Left ventricle myocardium inferior (tissue), 1 donor: Measurements from ENCODE around the gene FBLN5. TPM values are rescaled to one million over a fixed set of nuclear protein-coding genes. Genes with fewer than 3 reads are reported as not detected.
A peak's percentile ranks its signal among the peaks of the same experiment; 100 is the strongest.

ENCODE experiments used
- DNase-seq: peaks from one replicate; pipeline ENCODE4 v3.0.0-alpha.2; 2020
- H3K27ac ChIP-seq: fragments of 200-600 bp; replicated peaks from 2 replicates; pipeline ENCODE4 v1.8.0; 2021
- H3K27me3 ChIP-seq: fragments of 200-600 bp; 2 replicates; pipeline ENCODE4 v1.8.0; 2021; ENCODE audit warnings: low read depth
- H3K36me3 ChIP-seq: fragments of 200-600 bp; 2 replicates; pipeline ENCODE4 v1.8.0; 2021
- H3K4me1 ChIP-seq: fragments of 200-600 bp; 2 replicates; pipeline ENCODE4 v1.8.0; 2021
- H3K4me3 ChIP-seq: fragments of 200-600 bp; 2 replicates; pipeline ENCODE4 v1.8.0; 2021; ENCODE audit warnings: mild to moderate bottlenecking, moderate library complexity
- H3K9me3 ChIP-seq: fragments of 200-600 bp; replicated peaks from 2 replicates; pipeline ENCODE4 v1.8.0; 2021
- intact Hi-C: fragments of 100-400 bp; cut with micrococcal nuclease; formaldehyde crosslinking; loops from one replicate; pipeline ENCODE4 v1.11.0; 2022
- total RNA-seq: library from RNA; stranded (reverse); fragmentation: NEBNext Ultra II Directional; extraction: Animal tissue kit (Norgen Biotek cat#: 25700); gene quantifications from one replicate; pipeline ENCODE4 v1.2.1, GENCODE V29; 2021
- TF ChIP-seq, protein P1 (sequence below): fragments of 200-600 bp; IDR thresholded peaks from 2 replicates; pipeline ENCODE4 v1.8.0; 2021; ENCODE audit warnings: antibody characterized with exemption, mild to moderate bottlenecking, borderline replicate concordance
- donor health status: DM: no; HTN: yes; CAD: no; lungs with severe emphysema.

FBLN5 gene
- total RNA-seq, 1 donor from 2014 or later, result 62.5 TPM

DNA sequence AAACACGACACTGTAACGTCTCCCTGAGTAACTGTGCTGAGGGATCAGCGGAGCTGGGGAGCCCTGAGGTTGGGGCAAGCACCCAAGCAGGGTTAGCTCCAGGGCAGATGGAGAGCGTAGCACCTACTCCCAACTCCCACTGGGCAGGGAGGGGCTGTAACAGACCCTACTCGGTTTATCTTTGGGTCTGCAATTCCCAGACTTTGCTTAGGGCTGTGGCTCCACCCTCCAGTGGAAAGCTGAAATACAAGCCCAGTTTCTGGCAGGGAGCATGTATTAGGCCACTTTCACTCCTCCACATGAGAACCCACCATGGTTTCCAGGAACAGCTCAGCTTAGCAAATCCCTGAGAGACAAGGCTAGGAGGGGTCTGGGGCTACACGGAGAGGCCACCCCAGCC is 62.8 kb downstream of the FBLN5 start:
- no peak overlapping the region for H3K4me3 ChIP-seq
- H3K27me3 ChIP-seq, result peaks cover 25% of the 10 kb centered on the region
- intact Hi-C loops, result no loop called here
- TF ChIP-seq, protein P1, sequence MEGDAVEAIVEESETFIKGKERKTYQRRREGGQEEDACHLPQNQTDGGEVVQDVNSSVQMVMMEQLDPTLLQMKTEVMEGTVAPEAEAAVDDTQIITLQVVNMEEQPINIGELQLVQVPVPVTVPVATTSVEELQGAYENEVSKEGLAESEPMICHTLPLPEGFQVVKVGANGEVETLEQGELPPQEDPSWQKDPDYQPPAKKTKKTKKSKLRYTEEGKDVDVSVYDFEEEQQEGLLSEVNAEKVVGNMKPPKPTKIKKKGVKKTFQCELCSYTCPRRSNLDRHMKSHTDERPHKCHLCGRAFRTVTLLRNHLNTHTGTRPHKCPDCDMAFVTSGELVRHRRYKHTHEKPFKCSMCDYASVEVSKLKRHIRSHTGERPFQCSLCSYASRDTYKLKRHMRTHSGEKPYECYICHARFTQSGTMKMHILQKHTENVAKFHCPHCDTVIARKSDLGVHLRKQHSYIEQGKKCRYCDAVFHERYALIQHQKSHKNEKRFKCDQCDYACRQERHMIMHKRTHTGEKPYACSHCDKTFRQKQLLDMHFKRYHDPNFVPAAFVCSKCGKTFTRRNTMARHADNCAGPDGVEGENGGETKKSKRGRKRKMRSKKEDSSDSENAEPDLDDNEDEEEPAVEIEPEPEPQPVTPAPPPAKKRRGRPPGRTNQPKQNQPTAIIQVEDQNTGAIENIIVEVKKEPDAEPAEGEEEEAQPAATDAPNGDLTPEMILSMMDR, result no peak
- H3K4me1 ChIP-seq, result peaks cover 11% of the 10 kb centered on the region
- H3K36me3 ChIP-seq, result no peaks in the 10 kb centered on the region
- no peak for DNase-seq
- peak overlapping the region; percentile 82 for H3K27ac ChIP-seq
- H3K9me3 ChIP-seq, result no peaks in the 10 kb centered on the region

DNA sequence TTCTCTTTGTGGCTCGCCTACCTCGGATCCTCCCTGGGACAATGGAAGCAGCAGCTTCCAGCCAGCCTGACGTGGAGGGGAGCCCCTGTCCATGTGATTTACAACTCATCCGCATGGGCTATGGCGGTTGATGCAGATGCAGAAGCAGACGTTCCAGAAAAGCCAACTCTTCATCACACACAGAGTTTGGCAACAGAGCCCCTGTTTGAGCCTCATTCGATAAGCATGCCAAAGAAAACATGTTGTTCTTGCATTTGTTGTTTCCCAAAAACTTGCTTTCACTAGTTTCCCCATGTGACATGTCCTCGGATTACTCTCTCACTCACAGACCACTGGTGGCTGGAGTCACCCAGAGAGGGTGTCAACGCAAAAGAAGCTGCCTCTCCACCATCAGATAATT is 63.7 kb downstream of the FBLN5 start:
- Histone ChIP-seq H3K4me3 (no peak overlapping the region), H3K4me1 (peaks cover 2% of the 10 kb centered on the region), H3K9me3 (no peaks in the 10 kb centered on the region), H3K36me3 (no peaks in the 10 kb centered on the region), H3K27me3 (peaks cover 25% of the 10 kb centered on the region), H3K27ac (peak overlapping the region; percentile 82)
- TF ChIP-seq, protein P1, result no peak
- intact Hi-C loops, result no loop called here
- DNase-seq, result peak; percentile 69

DNA sequence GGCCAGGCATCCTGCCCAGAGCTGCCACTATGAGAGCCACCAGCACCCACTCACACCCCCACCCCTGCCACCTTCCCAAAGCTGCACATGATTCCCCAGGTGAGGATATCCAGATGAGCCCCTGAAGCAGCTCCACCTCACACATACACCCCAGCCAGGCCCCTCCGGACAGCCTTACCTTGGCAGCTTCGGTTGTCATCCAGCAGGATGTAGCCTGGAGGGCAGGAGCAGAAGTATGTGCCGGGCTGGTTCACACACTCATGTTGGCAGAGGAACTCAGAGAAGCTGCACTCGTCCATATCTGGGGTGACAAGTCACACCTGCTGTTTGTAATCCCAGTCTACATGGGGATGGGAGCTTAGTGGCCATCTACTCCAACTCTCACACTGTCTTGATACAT is 64.7 kb downstream of the FBLN5 start:
- Histone ChIP-seq H3K9me3 (no peaks in the 10 kb centered on the region), H3K36me3 (peaks cover 4% of the 10 kb centered on the region)
- intact Hi-C loops, result no loop called here

DNA sequence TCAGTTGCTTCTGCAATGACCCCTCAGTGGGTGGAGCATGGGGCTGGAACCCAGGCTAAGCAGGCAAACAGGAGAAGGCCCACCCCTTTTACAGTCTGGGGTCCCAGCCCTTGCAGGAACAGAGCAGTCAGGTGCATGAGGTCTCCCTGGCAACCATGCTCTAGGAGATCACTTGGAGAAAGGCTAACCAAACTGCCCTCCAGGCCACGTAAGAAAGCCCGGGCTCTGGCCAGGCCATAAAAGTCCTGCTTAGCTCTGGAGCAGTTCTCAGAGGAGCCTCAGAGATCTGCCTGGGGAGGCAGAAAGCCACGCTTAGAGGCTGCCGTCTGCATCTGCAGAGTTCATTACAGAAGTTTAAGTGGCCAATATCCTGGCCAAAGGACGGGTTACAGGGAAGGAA is 65.1 kb downstream of the FBLN5 start:
- TF ChIP-seq, protein P1, result no peak
- peaks cover 6% of the 10 kb centered on the region for H3K36me3 ChIP-seq
- no peak for DNase-seq
- H3K9me3 ChIP-seq, result no peaks in the 10 kb centered on the region
- H3K4me1 ChIP-seq, result no peaks in the 10 kb centered on the region
- H3K27me3 ChIP-seq, result peaks cover 25% of the 10 kb centered on the region
- H3K4me3 ChIP-seq, result no peak overlapping the region
- H3K27ac ChIP-seq, result peak overlapping the region; percentile 73
- intact Hi-C loops, result no loop called here

More for the DNA sequence above, 64.7 kb downstream of the FBLN5 start:
- TF ChIP-seq, protein P1, result no peak
- Histone ChIP-seq H3K27ac (peak overlapping the region; percentile 73), H3K4me1 (no peaks in the 10 kb centered on the region), H3K4me3 (no peak overlapping the region), H3K27me3 (peaks cover 25% of the 10 kb centered on the region)
- no peak for DNase-seq

DNA sequence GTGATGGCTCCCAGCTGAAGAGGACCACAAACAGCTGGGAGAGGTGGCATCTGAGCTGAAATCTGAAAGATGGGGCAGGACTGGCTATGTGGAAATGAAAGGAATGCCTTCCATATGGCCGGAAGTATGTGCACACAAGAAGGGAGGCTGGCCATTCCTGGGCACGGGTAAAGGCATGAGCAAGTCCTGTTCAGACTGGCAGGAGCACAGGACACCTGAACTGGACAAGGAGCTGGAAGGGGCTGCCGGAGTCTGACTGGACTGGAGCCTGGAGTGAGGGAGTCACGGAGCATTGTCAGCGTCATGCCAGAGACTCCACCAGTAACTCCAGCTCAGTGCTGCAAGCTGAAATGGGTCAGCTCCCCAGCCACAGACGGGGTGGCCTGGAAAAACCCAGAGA is 68.3 kb downstream of the FBLN5 start:
- no peaks in the 10 kb centered on the region for H3K9me3 ChIP-seq
- H3K27me3 ChIP-seq, result peaks cover 32% of the 10 kb centered on the region
- peak overlapping the region; percentile 21 for H3K27ac ChIP-seq
- TF ChIP-seq, protein P1, result no peak
- H3K36me3 ChIP-seq, result peaks cover 14% of the 10 kb centered on the region
- DNase-seq, result no peak
- intact Hi-C loops, result no loop called here
- H3K4me1 ChIP-seq, result no peaks in the 10 kb centered on the region
- no peak overlapping the region for H3K4me3 ChIP-seq

DNA sequence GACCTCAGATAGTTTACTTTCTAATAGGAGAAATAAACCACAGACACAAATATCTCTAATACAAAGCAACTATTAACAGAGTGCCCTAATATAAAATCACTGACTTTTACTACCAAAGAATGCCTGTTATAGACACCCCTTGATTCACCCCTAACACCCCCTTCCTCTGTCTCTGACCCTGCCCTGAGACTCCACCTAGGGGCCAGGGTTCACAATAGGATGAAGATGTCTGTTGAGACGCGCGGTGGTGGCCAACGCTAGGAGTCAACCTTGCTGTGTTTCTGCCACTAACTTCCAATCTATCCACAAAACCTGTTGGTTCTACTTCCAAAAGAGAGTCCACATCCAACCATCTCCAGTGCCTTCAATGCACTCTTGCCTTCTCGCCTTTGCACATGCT is 69.2 kb downstream of the FBLN5 start:
- H3K27ac ChIP-seq, result no peak overlapping the region
- H3K36me3 ChIP-seq, result peaks cover 14% of the 10 kb centered on the region
- no peaks in the 10 kb centered on the region for H3K9me3 ChIP-seq
- H3K27me3 ChIP-seq, result peaks cover 30% of the 10 kb centered on the region
- DNase-seq, result no peak
- no peak overlapping the region for H3K4me3 ChIP-seq
- TF ChIP-seq, protein P1, result no peak
- H3K4me1 ChIP-seq, result peaks cover under 1% of the 10 kb centered on the region
- intact Hi-C loops, result no loop called here
